HEK293 (cell line): ENCODE data around the gene HOXD3.

Experiments used
- GLIS2 ChIP-seq: fragments of 450-650 bp; formaldehyde crosslinking; IDR thresholded peaks from 2 replicates; pipeline ENCODE4 v1.5.1; 2016; ENCODE audit warnings: missing biosample characterization, missing genetic modification characterization
- HOXA7 ChIP-seq: sonication (generic); formaldehyde crosslinking; IDR thresholded peaks from 2 replicates; pipeline ENCODE4 v1.8.1; 2022; ENCODE audit warnings: missing genetic modification reagents, borderline replicate concordance
- KLF10 ChIP-seq: fragments of 450-650 bp; IDR thresholded peaks from 2 replicates; pipeline ENCODE4 v1.5.1; 2018; ENCODE audit warnings: missing biosample characterization, mild to moderate bottlenecking, missing genetic modification characterization
- SCRT1 ChIP-seq: fragments of 450-650 bp; formaldehyde crosslinking; IDR thresholded peaks from 2 replicates; pipeline ENCODE4 v1.5.1; 2016; ENCODE audit warnings: missing biosample characterization, missing genetic modification characterization, borderline replicate concordance
- ZBTB7A ChIP-seq: fragments of 450-650 bp; formaldehyde crosslinking; IDR thresholded peaks from 2 replicates; pipeline ENCODE4 v1.5.1; 2016; ENCODE audit warnings: low read depth, missing biosample characterization, missing genetic modification characterization
- ZBTB8A ChIP-seq: fragments of 450-650 bp; formaldehyde crosslinking; IDR thresholded peaks from 2 replicates; pipeline ENCODE4 v1.5.1; 2016; ENCODE audit warnings: missing biosample characterization, missing genetic modification characterization
- ZFP41 ChIP-seq: fragments of 450-650 bp; formaldehyde crosslinking; IDR thresholded peaks from 2 replicates; pipeline ENCODE4 v1.5.1; 2016; ENCODE audit warnings: missing biosample characterization, missing genetic modification characterization, borderline replicate concordance
- ZNF114 ChIP-seq: fragments of 450-650 bp; formaldehyde crosslinking; IDR thresholded peaks from 2 replicates; pipeline ENCODE4 v1.5.0; 2017; ENCODE audit warnings: missing biosample characterization, missing genetic modification characterization
- ZNF121 ChIP-seq: fragments of 450-650 bp; formaldehyde crosslinking; IDR thresholded peaks from 2 replicates; pipeline ENCODE4 v1.5.1; 2016; ENCODE audit warnings: missing biosample characterization, missing genetic modification characterization
- ZNF133 ChIP-seq: fragments of 450-650 bp; formaldehyde crosslinking; IDR thresholded peaks from 2 replicates; pipeline ENCODE4 v1.5.1; 2016; ENCODE audit warnings: missing biosample characterization, missing genetic modification characterization
- ZNF140 ChIP-seq: fragments of 450-650 bp; formaldehyde crosslinking; IDR thresholded peaks from 2 replicates; pipeline ENCODE4 v1.5.1; 2016; ENCODE audit warnings: missing biosample characterization, missing genetic modification characterization
- ZNF2 ChIP-seq: fragments of 450-650 bp; formaldehyde crosslinking; IDR thresholded peaks from 2 replicates; pipeline ENCODE4 v1.5.1; 2016; ENCODE audit warnings: missing biosample characterization, missing genetic modification characterization
- ZNF202 ChIP-seq: fragments of 450-650 bp; formaldehyde crosslinking; IDR thresholded peaks from 2 replicates; pipeline ENCODE4 v1.5.1; 2016; ENCODE audit warnings: missing biosample characterization, missing genetic modification characterization, borderline replicate concordance
- ZNF214 ChIP-seq: fragments of 450-650 bp; formaldehyde crosslinking; IDR thresholded peaks from 2 replicates; pipeline ENCODE4 v1.5.1; 2017; ENCODE audit warnings: missing biosample characterization, mild to moderate bottlenecking, missing genetic modification characterization, borderline replicate concordance
- ZNF223 ChIP-seq: fragments of 450-650 bp; formaldehyde crosslinking; IDR thresholded peaks from 2 replicates; pipeline ENCODE4 v1.5.1; 2016; ENCODE audit warnings: missing biosample characterization, missing genetic modification characterization
- ZNF324 ChIP-seq: fragments of 450-650 bp; formaldehyde crosslinking; IDR thresholded peaks from 2 replicates; pipeline ENCODE4 v1.5.1; 2016; ENCODE audit warnings: missing biosample characterization, missing genetic modification characterization
- ZNF37A ChIP-seq: fragments of 450-650 bp; IDR thresholded peaks from 2 replicates; pipeline ENCODE4 v1.5.1; 2018; ENCODE audit warnings: missing biosample characterization, missing genetic modification characterization
- ZNF48 ChIP-seq: fragments of 450-650 bp; formaldehyde crosslinking; IDR thresholded peaks from 2 replicates; pipeline ENCODE4 v1.5.1; 2016; ENCODE audit warnings: missing biosample characterization, missing genetic modification characterization
- ZNF521 ChIP-seq: fragments of 450-650 bp; formaldehyde crosslinking; IDR thresholded peaks from 2 replicates; pipeline ENCODE4 v1.5.1; 2017; ENCODE audit warnings: missing biosample characterization, mild to moderate bottlenecking, missing genetic modification characterization
- ZNF571 ChIP-seq: fragments of 450-650 bp; formaldehyde crosslinking; IDR thresholded peaks from 2 replicates; pipeline ENCODE4 v1.5.0; 2017; ENCODE audit warnings: missing biosample characterization, missing genetic modification characterization
- ZNF664 ChIP-seq: fragments of 450-650 bp; formaldehyde crosslinking; IDR thresholded peaks from 2 replicates; pipeline ENCODE4 v1.5.1; 2016; ENCODE audit warnings: missing biosample characterization, missing genetic modification characterization
- ZNF707 ChIP-seq: fragments of 450-650 bp; formaldehyde crosslinking; IDR thresholded peaks from 2 replicates; pipeline ENCODE4 v1.5.1; 2016; ENCODE audit warnings: missing biosample characterization, missing genetic modification characterization
- ZNF777 ChIP-seq: fragments of 450-650 bp; formaldehyde crosslinking; IDR thresholded peaks from 2 replicates; pipeline ENCODE4 v1.5.1; 2017; ENCODE audit warnings: missing biosample characterization, missing genetic modification characterization, borderline replicate concordance
- ZNF830 ChIP-seq: fragments of 450-650 bp; IDR thresholded peaks from 2 replicates; pipeline ENCODE4 v1.5.0; 2018; ENCODE audit warnings: missing biosample characterization, missing genetic modification characterization, low read depth, mild to moderate bottlenecking, moderate library complexity
- ZSCAN30 ChIP-seq: fragments of 450-650 bp; IDR thresholded peaks from 2 replicates; pipeline ENCODE4 v1.5.1; 2018; ENCODE audit warnings: missing biosample characterization, mild to moderate bottlenecking, missing genetic modification characterization, moderate library complexity
- TF ChIP-seq, protein P1 (sequence below): fragments of 450-650 bp; formaldehyde crosslinking; IDR thresholded peaks from 2 replicates; pipeline ENCODE4 v1.5.1; 2016; ENCODE audit warnings: missing biosample characterization, missing genetic modification characterization, low read depth
- TF ChIP-seq, protein P2 (sequence below): fragments of 450-650 bp; formaldehyde crosslinking; optimal IDR thresholded peaks from 2 replicates; pipeline ENCODE3; 2016; ENCODE audit warnings: missing biosample characterization, mild to moderate bottlenecking, missing genetic modification characterization
- TF ChIP-seq, protein P3 (sequence below): IDR thresholded peaks from 2 replicates; pipeline ENCODE4 v1.6.1; 2011; ENCODE audit warnings: mild to moderate bottlenecking, low read depth, low read length, borderline replicate concordance
- TF ChIP-seq, protein P4 (sequence below): fragments of 450-650 bp; formaldehyde crosslinking; IDR thresholded peaks from 2 replicates; pipeline ENCODE4 v1.5.1; 2016; ENCODE audit warnings: missing biosample characterization, missing genetic modification characterization
- TF ChIP-seq, protein P5 (sequence below): fragments of 450-650 bp; formaldehyde crosslinking; IDR thresholded peaks from 2 replicates; pipeline ENCODE4 v1.5.1; 2016; ENCODE audit warnings: missing biosample characterization, missing genetic modification characterization
- TF ChIP-seq, protein P6 (sequence below): fragments of 450-650 bp; formaldehyde crosslinking; IDR thresholded peaks from 2 replicates; pipeline ENCODE4 v1.5.1; 2016; ENCODE audit warnings: missing biosample characterization, missing genetic modification characterization

The HOXD3 gene

DNA sequence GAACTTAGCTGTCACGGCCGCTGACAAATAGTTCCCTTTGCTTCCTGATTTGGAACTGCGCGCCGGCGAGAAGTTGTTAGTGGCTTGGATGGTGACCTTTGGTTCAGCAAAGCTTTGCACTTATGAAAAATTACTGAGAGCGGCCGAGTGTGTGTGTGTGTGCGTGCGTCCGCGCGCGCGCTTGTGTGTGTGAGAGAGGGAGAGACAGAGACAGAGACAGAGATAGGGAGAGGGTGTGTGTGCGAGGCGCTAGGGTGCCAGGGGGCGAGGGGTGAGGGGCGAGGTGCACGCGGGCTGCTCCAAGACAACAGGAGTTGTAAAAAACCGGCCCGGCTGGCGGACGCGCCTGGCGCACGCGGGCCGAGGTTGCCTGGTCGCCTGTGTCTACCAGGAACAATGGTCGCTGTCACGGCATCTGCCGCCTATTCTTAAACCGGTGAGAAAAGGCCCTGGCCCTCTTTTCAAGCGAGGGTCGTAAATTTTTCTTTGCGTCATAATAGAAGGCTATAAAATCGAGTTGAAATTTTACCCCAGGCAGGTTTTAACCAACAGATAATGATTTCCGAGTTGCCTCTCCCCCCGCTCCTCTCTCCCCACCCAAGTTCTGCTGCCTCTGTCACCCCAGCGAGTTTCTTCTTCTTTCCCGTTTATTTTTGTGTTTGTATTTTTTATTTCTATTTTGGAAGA lies 535 bp downstream of the HOXD3 start (continued):
- TF ChIP-seq KLF10 (tag by site-specific recombination): peak; percentile 68
- peak; percentile 76 for TF ChIP-seq ZSCAN30 (tag by site-specific recombination)
- TF ChIP-seq ZNF324 (tag by site-specific recombination): no peak
- TF ChIP-seq, protein P1, sequence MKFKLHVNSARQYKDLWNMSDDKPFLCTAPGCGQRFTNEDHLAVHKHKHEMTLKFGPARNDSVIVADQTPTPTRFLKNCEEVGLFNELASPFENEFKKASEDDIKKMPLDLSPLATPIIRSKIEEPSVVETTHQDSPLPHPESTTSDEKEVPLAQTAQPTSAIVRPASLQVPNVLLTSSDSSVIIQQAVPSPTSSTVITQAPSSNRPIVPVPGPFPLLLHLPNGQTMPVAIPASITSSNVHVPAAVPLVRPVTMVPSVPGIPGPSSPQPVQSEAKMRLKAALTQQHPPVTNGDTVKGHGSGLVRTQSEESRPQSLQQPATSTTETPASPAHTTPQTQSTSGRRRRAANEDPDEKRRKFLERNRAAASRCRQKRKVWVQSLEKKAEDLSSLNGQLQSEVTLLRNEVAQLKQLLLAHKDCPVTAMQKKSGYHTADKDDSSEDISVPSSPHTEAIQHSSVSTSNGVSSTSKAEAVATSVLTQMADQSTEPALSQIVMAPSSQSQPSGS (tag by site-specific recombination): no peak
- TF ChIP-seq SCRT1 (tag by site-specific recombination): no peak
- TF ChIP-seq ZNF214 (tag by site-specific recombination): no peak
- TF ChIP-seq ZNF571: no peak
- TF ChIP-seq ZNF37A (tag by site-specific recombination): no peak
- no peak for TF ChIP-seq ZNF140
- no peak for TF ChIP-seq ZNF48 (tag by site-specific recombination)
- TF ChIP-seq, protein P2, sequence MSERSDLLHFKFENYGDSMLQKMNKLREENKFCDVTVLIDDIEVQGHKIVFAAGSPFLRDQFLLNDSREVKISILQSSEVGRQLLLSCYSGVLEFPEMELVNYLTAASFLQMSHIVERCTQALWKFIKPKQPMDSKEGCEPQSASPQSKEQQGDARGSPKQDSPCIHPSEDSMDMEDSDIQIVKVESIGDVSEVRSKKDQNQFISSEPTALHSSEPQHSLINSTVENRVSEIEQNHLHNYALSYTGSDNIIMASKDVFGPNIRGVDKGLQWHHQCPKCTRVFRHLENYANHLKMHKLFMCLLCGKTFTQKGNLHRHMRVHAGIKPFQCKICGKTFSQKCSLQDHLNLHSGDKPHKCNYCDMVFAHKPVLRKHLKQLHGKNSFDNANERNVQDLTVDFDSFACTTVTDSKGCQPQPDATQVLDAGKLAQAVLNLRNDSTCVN (tag by site-specific recombination): peak; percentile 95
- TF ChIP-seq ZNF777 (tag by site-specific recombination): no peak; the same call in 1 of the 2 replicates
- TF ChIP-seq ZNF121 (tag by site-specific recombination): no peak
- peak; percentile 92 for TF ChIP-seq ZBTB8A (tag by site-specific recombination)
- TF ChIP-seq, protein P3, sequence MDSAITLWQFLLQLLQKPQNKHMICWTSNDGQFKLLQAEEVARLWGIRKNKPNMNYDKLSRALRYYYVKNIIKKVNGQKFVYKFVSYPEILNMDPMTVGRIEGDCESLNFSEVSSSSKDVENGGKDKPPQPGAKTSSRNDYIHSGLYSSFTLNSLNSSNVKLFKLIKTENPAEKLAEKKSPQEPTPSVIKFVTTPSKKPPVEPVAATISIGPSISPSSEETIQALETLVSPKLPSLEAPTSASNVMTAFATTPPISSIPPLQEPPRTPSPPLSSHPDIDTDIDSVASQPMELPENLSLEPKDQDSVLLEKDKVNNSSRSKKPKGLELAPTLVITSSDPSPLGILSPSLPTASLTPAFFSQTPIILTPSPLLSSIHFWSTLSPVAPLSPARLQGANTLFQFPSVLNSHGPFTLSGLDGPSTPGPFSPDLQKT: no peak
- no peak for TF ChIP-seq HOXA7 (CRISPR knock-in tag)
- no peak for TF ChIP-seq ZNF133 (tag by site-specific recombination)
- TF ChIP-seq ZNF521: no peak
- TF ChIP-seq, protein P4, sequence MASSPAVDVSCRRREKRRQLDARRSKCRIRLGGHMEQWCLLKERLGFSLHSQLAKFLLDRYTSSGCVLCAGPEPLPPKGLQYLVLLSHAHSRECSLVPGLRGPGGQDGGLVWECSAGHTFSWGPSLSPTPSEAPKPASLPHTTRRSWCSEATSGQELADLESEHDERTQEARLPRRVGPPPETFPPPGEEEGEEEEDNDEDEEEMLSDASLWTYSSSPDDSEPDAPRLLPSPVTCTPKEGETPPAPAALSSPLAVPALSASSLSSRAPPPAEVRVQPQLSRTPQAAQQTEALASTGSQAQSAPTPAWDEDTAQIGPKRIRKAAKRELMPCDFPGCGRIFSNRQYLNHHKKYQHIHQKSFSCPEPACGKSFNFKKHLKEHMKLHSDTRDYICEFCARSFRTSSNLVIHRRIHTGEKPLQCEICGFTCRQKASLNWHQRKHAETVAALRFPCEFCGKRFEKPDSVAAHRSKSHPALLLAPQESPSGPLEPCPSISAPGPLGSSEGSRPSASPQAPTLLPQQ (tag by site-specific recombination): peak; percentile 84
- TF ChIP-seq ZNF2 (tag by site-specific recombination): peak; percentile 80; the same call in 1 of the 2 replicates
- TF ChIP-seq, protein P5, sequence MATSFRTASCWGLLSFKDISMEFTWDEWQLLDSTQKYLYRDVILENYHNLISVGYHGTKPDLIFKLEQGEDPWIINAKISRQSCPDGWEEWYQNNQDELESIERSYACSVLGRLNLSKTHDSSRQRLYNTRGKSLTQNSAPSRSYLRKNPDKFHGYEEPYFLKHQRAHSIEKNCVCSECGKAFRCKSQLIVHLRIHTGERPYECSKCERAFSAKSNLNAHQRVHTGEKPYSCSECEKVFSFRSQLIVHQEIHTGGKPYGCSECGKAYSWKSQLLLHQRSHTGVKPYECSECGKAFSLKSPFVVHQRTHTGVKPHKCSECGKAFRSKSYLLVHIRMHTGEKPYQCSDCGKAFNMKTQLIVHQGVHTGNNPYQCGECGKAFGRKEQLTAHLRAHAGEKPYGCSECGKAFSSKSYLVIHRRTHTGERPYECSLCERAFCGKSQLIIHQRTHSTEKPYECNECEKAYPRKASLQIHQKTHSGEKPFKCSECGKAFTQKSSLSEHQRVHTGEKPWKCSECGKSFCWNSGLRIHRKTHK: no peak
- TF ChIP-seq, protein P6, sequence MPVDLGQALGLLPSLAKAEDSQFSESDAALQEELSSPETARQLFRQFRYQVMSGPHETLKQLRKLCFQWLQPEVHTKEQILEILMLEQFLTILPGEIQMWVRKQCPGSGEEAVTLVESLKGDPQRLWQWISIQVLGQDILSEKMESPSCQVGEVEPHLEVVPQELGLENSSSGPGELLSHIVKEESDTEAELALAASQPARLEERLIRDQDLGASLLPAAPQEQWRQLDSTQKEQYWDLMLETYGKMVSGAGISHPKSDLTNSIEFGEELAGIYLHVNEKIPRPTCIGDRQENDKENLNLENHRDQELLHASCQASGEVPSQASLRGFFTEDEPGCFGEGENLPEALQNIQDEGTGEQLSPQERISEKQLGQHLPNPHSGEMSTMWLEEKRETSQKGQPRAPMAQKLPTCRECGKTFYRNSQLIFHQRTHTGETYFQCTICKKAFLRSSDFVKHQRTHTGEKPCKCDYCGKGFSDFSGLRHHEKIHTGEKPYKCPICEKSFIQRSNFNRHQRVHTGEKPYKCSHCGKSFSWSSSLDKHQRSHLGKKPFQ (tag by site-specific recombination): 0 out of 2 replicates have a peak, but pooled peaks have one; percentile 33
- no peak for TF ChIP-seq ZNF707 (tag by site-specific recombination)
- TF ChIP-seq ZFP41 (tag by site-specific recombination): no peak
- no peak for TF ChIP-seq ZNF830
- TF ChIP-seq ZNF202: no peak
- TF ChIP-seq ZNF664 (tag by site-specific recombination): 0 out of 2 replicates have a peak, but pooled peaks have one; percentile 14
- no peak for TF ChIP-seq ZBTB7A (tag by site-specific recombination)
- no peak for TF ChIP-seq GLIS2 (tag by site-specific recombination)
- TF ChIP-seq ZNF223 (tag by site-specific recombination): no peak
- TF ChIP-seq ZNF114 (tag by site-specific recombination): no peak
